Skin epidermis (tissue), 12 donors: ENCODE data around the gene BHMT2.

Experiments used
- H3K27ac ChIP-seq, 21 experiments: fragments of 200-600 bp; sonication (generic) in 11 of 21; one replicate each; pipeline ENCODE4 v1.5.0; 2020; ENCODE audit warnings: mild to moderate bottlenecking in 3 of 21, inconsistent platforms in 2 of 21, moderate library complexity in 2 of 21
- H3K4me3 ChIP-seq, 7 experiments: fragments of 200-600 bp; sonication (generic) in 2 of 7; one replicate each; pipeline ENCODE4 v1.5.0; 2020; ENCODE audit warnings: inconsistent platforms in 2 of 7, mild to moderate bottlenecking in 2 of 7, moderate library complexity in 1 of 7

Gene BHMT2

DNA sequence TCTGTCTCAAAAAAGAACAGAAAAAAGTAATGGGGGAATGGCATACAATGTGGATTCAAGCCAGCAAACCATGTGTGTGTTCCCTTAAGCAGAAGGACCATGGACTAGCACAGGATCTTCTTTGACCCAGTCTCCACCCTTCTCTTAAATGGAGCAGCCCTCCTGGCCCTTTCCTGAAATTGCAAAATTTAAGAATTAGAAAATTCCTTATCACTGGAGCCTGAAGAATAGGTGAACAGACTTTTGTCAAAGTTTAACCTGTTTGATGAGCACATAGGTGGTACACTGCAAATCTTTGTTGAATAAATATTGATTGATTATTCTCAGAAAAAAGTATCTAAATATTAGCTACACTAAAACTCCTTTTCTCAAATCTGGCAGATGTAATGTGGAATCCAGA lies 12.7 kb upstream of the BHMT2 start:
- H3K4me3 ChIP-seq, result no peak overlapping the region
- H3K27ac ChIP-seq, result no peak overlapping the region

GRCh38 chr5:79059674-79060073 lies 9.9 kb upstream of the BHMT2 start:
- Histone ChIP-seq H3K4me3 (no peak overlapping the region), H3K27ac (no peak overlapping the region)

DNA sequence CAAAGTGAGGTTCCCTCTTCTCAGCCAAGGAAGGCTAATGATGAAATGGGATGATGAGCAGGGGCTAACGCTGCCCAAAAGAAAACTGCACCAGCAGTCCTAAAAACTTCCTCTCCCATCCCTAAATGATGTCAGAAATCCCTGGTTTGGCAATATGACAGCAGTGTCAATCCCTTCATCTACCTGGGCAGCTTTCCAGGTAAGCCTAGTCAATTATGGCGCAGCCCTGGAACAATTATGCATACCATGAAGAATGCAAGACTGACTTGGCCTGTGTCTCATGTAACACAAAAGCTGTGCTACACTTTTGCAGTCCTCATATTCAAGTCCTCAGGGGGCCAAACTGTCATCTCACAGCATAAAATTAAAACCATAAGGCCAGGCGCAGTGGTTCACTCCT lies 7.1 kb upstream of the BHMT2 start:
- no peak overlapping the region for H3K27ac ChIP-seq
- no peak overlapping the region for H3K4me3 ChIP-seq

- peak overlapping the region in 6 of 7 experiments; percentile 2 to 34 (median 16) for H3K4me3 ChIP-seq
- peak overlapping the region in 3 of 21 experiments; percentile 62 to 67 (median 63) for H3K27ac ChIP-seq
These were observed 742 bp downstream of the BHMT2 start for GRCh38 chr5:79070350-79070667.

DNA sequence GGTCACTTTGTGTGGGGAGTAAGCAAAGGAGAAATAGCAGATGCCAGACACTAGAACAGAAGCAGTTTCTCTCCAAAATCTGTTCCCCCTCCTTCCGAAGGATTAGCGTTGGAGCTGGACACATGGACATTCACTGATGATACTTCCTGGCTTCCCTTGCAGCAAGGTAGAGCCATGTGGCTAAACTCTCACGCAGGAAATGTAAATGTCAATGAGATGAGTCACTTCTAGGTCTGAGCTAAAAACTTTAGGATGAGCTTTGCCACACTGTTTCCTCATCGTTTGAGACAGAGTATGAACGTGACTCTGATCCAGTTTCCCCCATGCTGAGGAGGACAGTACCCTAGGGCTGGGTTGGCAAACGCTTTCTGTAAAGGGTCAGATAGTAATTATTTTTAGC lies 5.1 kb downstream of the BHMT2 start:
- Histone ChIP-seq H3K27ac (no peak overlapping the region), H3K4me3 (no peak overlapping the region)

DNA sequence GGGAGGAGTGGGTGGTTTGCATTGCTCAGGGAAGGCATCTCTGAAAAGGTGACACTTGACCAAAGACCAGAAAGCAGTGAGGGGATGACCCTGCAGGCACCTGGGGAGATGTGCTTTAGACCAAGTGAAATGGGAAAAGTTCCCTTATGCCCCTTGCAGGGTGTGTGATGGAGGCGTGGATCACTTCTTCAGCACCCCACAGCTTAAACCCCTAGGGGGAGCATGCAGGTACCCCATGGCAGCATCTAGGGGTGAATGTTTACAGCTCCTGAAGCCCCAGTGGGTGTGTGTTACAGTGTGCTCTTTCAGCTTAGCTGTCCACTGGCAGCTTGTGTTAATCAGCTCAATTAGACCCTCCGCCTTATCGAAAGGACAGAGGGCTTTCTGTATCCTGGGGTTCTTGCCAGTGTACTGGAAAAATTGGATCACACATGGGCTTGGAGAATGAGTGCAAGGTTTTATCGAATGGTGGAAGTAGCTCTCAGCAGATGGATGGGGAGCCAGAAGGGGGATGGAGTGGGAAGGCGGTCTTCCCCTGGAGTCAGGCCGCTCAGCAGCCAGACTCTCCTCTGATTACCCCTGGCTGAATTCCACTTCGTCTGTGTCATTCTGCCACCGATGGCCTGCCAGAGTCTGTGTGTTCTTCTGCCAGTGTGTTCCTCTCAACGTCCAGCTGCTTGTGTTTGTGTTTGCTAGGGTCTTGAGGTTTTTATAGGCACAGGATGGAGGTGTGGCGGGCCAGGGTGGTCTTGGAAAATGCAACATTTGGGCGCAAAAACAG lies 6.3 kb downstream of the BHMT2 start:
- H3K27ac ChIP-seq, result no peak overlapping the region
- no peak overlapping the region for H3K4me3 ChIP-seq

GRCh38 chr5:79076819-79077218 lies 7.3 kb downstream of the BHMT2 start:
- no peak overlapping the region for H3K27ac ChIP-seq
- no peak overlapping the region for H3K4me3 ChIP-seq

- H3K27ac ChIP-seq, result no peak overlapping the region
- H3K4me3 ChIP-seq, result no peak overlapping the region
These were observed 8.3 kb downstream of the BHMT2 start for GRCh38 chr5:79077680-79078365.

DNA sequence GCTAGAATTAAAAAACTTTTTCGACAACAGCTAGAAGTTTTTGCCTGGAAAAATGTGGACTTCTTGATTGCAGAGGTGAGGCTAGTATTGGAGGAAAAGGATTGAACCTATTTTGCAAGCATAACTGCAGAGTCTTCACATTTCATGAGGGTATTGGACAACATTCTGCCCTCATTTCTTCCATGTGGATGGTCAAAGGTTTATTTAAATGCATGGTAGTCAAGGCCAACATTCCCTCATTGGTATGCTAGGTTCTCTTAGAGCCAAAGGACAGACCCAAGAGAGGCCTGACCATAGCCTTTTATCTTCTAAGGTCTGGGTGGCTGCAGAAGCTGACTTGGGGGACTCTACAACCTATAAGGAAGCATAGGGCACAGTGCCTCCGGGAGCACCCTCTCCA lies 11.2 kb downstream of the BHMT2 start:
- H3K27ac ChIP-seq, result no peak overlapping the region

DNA sequence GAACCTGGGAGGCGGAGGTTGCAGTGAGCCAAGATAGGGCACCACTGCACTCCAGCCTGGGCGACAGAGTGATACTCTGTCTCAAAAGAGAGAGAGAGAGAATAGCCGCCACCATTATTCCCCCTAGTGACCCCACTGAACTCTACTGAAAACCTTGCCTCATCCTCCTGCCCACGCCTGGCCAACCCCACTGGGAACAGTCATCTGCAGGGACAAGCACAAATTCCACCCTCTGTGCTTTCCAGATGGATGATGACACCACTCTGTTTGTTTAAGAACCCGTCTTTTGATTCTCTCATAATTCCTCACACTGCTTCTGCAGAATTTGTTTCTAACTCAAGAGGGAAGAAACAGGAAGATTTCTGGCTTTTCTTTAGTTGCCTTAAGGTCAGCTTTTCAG lies 12.2 kb downstream of the BHMT2 start:
- H3K4me3 ChIP-seq, result no peak overlapping the region
- H3K27ac ChIP-seq, result no peak overlapping the region

More for the DNA sequence above, 11.2 kb downstream of the BHMT2 start:
- no peak overlapping the region for H3K4me3 ChIP-seq

DNA sequence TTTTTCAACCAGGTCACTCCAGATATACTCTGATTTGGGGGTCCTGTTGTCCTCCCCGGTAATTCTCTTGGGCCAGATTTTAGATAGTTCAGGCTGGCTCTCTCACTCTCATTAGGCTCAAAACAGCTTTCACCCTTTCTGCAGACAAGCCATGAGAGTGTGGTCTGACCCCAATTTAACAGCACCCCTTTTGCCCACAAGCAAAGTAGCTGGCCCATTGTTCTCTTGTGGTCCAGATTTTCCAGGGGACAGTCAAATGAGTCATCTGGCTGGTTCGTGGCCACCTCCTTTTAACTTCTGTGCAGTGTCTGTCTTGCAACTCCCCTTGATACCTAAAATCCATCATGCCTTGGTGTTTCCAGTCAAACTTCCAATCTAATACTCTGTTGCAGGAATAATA lies 16.5 kb downstream of the BHMT2 start:
- H3K27ac ChIP-seq, result no peak overlapping the region
- H3K4me3 ChIP-seq, result no peak overlapping the region

DNA sequence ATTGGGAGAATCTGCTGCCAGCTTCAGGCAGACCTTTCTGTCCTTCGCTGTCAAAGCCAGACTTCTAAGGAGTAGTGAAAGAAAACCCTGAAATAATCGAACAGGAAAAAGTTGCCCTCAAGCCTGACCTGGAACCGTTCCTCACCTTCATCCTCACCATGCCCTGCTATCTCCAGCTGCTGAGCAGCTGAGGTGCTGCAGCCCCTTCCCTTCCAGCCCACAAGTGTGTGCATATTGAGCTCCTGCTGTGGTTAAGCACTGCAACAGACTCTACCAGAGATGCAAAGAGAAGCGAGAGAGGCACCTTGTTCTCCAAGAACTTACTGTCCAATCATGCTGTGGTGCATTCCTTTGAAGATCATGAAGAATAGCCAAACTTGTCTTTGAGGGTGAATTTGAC lies 18.9 kb downstream of the BHMT2 start:
- H3K4me3 ChIP-seq, result no peak overlapping the region
- no peak overlapping the region for H3K27ac ChIP-seq

- Histone ChIP-seq H3K27ac (no peak overlapping the region), H3K4me3 (no peak overlapping the region)
These were observed 21.5 kb downstream of the BHMT2 start for GRCh38 chr5:79091064-79091463.

DNA sequence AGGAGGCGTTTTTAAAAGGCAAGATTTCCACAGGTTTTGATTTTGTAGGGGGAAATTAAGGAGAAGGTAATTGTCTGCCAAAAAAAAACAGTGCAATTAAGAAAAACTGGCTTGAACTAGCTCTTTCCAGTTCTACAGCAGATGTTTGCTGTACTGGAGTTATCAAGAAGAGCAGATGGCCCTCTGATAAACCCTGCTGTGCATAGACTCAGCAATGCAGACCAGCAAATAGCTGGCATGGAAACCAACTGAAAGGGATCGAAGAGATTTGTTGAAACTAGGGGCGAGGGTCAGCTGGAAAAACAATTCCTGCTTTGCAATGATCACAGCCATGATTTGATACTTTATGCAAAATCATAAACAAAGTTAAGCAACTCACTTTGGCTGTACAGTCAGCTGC lies 24.2 kb downstream of the BHMT2 start:
- no peak overlapping the region for H3K27ac ChIP-seq
- H3K4me3 ChIP-seq, result no peak overlapping the region

- Histone ChIP-seq H3K27ac (no peak overlapping the region), H3K4me3 (no peak overlapping the region)
These were observed 36.3 kb downstream of the BHMT2 start for GRCh38 chr5:79105868-79106267.

DNA sequence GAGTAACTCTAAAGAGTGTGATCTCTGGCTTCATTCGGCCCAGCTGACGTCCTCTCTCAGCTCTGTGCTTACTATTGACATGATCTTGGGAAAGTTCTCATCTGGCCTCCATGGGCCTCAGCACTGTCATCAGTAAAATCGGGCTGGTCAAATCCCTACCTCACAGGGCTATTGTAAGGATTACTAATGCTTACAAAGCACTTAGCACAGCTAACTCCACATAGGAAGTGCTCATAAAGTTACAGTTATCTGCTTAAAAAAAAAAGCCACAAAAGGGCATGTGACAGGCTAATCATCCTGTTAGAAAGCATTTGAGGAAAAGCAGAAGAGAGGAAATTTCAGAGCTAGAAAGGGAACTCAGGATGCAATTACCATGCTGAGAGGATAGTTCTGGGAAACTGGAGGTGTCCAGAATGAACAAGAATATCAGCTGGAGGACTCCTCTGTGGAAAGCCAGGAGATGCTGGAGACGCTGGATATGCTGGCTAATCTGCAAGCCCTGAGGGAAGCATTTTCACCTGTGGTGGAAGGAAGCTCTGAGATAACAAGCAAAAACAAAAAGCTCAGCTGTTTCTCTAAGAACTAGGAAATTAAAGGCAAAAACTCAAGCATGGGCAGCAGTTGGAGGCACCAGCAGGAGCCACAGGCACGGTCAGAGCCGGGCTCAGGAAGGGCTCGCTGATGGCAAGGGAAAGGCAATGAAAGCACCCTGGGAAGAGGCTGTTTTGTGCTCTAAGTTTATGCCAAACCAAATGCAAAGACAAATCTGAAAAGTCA lies 37.6 kb downstream of the BHMT2 start:
- Histone ChIP-seq H3K4me3 (no peak overlapping the region), H3K27ac (no peak overlapping the region)

- Histone ChIP-seq H3K4me3 (no peak overlapping the region), H3K27ac (no peak overlapping the region)
These were observed 38.5 kb downstream of the BHMT2 start for GRCh38 chr5:79108086-79108485.

DNA sequence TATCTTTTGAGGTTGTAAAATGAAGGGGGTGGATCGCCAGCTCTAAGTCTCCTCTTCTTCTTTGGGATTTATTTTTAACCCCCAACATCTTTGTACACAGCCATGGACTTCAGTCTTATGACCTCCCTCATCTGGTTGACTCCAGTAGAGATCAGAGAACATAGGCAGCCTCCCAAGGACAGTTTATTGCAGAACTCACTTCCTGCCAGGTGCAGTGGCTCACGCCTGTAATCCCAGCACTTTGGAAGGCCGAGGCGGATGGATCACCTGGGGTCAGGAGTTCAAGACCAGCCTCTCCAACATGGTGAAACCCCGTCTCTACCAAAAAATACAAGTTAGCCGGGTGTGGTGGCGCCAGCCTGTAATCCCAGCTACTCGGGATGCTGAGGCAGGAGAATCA lies 39.2 kb downstream of the BHMT2 start:
- Histone ChIP-seq H3K4me3 (no peak overlapping the region), H3K27ac (no peak overlapping the region)

- H3K4me3 ChIP-seq, result no peak overlapping the region
- H3K27ac ChIP-seq, result no peak overlapping the region
These were observed 40.2 kb downstream of the BHMT2 start for GRCh38 chr5:79109527-79110492.
